ENCODE data around the gene WNT9A.
"Not testable (repeated sequence)": the region's sequence is repeated elsewhere in the genome, so short reads cannot be mapped to it uniquely, and the experiment has no call there.

Gene WNT9A

GRCh38 chr1:227947676-227948492 lies at the start of gene WNT9A:
Gene WNT9A (minus strand): TSS chr1:227947932. CDS start chr1:227947887, 45 bp downstream.
- DNase-seq = peak; percentile 78

- DNase-seq = no peak
These were observed 48.6 kb upstream of the WNT9A start for GRCh38 chr1:227996187-227996950.

GRCh38 chr1:227994632-227995300 lies 47.0 kb upstream of the WNT9A start:
- DNase-seq = no peak

- DNase-seq = no peak
These were observed 39.4 kb upstream of the WNT9A start for GRCh38 chr1:227987181-227987580.

- DNase-seq = not testable (repeated sequence)
These were observed 28.0 kb upstream of the WNT9A start for GRCh38 chr1:227975583-227976283.

GRCh38 chr1:227973724-227974288 lies 26.1 kb upstream of the WNT9A start:
- not testable (repeated sequence) for DNase-seq

GRCh38 chr1:227972843-227973374 lies 25.2 kb upstream of the WNT9A start:
- not testable (repeated sequence) for DNase-seq

- not testable (repeated sequence) for DNase-seq
These were observed 24.5 kb upstream of the WNT9A start for GRCh38 chr1:227972283-227972679.

GRCh38 chr1:227971643-227972282 lies 24.0 kb upstream of the WNT9A start:
- DNase-seq = not testable (repeated sequence)

- DNase-seq = not testable (repeated sequence)
These were observed 23.5 kb upstream of the WNT9A start for GRCh38 chr1:227971216-227971615.

- not testable (repeated sequence) for DNase-seq
These were observed 22.6 kb upstream of the WNT9A start for GRCh38 chr1:227970076-227970995.

GRCh38 chr1:227967815-227968214 lies 20.1 kb upstream of the WNT9A start:
- not testable (repeated sequence) for DNase-seq

- DNase-seq = not testable (repeated sequence)
These were observed 19.0 kb upstream of the WNT9A start for GRCh38 chr1:227966733-227967132.

GRCh38 chr1:227961651-227962466 lies 14.1 kb upstream of the WNT9A start:
- no peak for DNase-seq

- DNase-seq = peak; percentile 9
These were observed 11.7 kb upstream of the WNT9A start for GRCh38 chr1:227959325-227959860.

GRCh38 chr1:227958617-227959324 lies 11.0 kb upstream of the WNT9A start:
- peak; percentile 27 for DNase-seq

- no peak for DNase-seq
These were observed 8.1 kb upstream of the WNT9A start for GRCh38 chr1:227955808-227956207.

- DNase-seq = no peak
These were observed 6.6 kb upstream of the WNT9A start for GRCh38 chr1:227954163-227954850.
